OCI-LY7 (cell line): ENCODE results near the gene HES2.

Experiments
- EZH2phosphoT487 ChIP-seq: fragments of 200-600 bp; sonication (generic); IDR thresholded peaks from 2 replicates; pipeline ENCODE4 v1.6.1; 2018; ENCODE audit warnings: low read depth, borderline replicate concordance, mild to moderate bottlenecking, mixed run types, antibody characterized with exemption, low read length, moderate library complexity, mixed read lengths
- TF ChIP-seq, protein P1 (sequence below): fragments of 200-600 bp; sonication (generic); conservative IDR thresholded peaks from 2 replicates; pipeline ENCODE4 v1.5.1; 2014; ENCODE audit warnings: mild to moderate bottlenecking, antibody characterized with exemption, low read length, moderate library complexity, mixed read lengths

DNA sequence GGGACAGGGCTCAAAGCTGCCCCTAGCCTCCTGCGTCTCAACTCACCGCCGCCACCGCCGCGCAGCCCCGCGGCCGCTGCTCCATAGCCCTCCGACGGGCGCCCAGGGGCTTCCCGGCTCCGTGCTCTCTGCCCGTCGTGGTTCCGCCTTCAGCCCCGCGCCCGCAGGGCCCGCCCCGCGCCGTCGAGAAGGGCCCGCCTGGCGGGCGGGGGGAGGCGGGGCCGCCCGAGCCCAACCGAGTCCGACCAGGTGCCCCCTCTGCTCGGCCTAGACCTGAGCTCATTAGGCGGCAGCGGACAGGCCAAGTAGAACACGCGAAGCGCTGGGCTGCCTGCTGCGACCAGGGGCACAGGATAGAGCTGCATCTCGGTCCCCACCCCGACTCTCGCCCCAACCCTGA is 46.3 kb upstream of the HES2 start, which contains the start of gene TNFRSF25:
- TF ChIP-seq, protein P1, sequence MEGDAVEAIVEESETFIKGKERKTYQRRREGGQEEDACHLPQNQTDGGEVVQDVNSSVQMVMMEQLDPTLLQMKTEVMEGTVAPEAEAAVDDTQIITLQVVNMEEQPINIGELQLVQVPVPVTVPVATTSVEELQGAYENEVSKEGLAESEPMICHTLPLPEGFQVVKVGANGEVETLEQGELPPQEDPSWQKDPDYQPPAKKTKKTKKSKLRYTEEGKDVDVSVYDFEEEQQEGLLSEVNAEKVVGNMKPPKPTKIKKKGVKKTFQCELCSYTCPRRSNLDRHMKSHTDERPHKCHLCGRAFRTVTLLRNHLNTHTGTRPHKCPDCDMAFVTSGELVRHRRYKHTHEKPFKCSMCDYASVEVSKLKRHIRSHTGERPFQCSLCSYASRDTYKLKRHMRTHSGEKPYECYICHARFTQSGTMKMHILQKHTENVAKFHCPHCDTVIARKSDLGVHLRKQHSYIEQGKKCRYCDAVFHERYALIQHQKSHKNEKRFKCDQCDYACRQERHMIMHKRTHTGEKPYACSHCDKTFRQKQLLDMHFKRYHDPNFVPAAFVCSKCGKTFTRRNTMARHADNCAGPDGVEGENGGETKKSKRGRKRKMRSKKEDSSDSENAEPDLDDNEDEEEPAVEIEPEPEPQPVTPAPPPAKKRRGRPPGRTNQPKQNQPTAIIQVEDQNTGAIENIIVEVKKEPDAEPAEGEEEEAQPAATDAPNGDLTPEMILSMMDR = no peak
- TF ChIP-seq EZH2phosphoT487 = no peak
